Measurements from ENCODE around the gene KRT74. TPM values are rescaled to one million over a fixed set of nuclear protein-coding genes. Genes with fewer than 3 reads are reported as not detected.
"Not testable (repeated sequence)": the region's sequence is repeated elsewhere in the genome, so short reads cannot be mapped to it uniquely, and the experiment has no call there.

KRT74 gene
- total RNA-seq, 3 donors from 2014 or later, result not detected

GRCh38 chr12:52608161-52608560, 34.5 kb upstream of the KRT74 start:
- Mint-ChIP-seq H3K36me3 (ENCODE audit: insufficient read depth) (no peaks in the 10 kb centered on the region), H3K9me3 (no peaks in the 10 kb centered on the region), H3K4me3 (no peak overlapping the region), H3K27me3 (ENCODE audit: low read depth) (no peaks in the 10 kb centered on the region), H3K4me1 (ENCODE audit: low read depth) (peaks cover 89% of the 10 kb centered on the region)
- DNase-seq (no peak), ATAC-seq (no peak)

GRCh38 chr12:52607314-52607713, 33.7 kb upstream of the KRT74 start:
- Mint-ChIP-seq H3K4me1 (ENCODE audit: low read depth) (peaks cover 89% of the 10 kb centered on the region), H3K4me3 (no peak overlapping the region), H3K36me3 (ENCODE audit: insufficient read depth) (no peaks in the 10 kb centered on the region), H3K27me3 (ENCODE audit: low read depth) (no peaks in the 10 kb centered on the region), H3K9me3 (no peaks in the 10 kb centered on the region)
- no peak for DNase-seq
- no peak for ATAC-seq

- Mint-ChIP-seq H3K9me3 (no peaks in the 10 kb centered on the region), H3K4me1 (ENCODE audit: low read depth) (peaks cover 88% of the 10 kb centered on the region), H3K36me3 (ENCODE audit: insufficient read depth) (no peaks in the 10 kb centered on the region), H3K27me3 (ENCODE audit: low read depth) (peaks cover 1% of the 10 kb centered on the region), H3K4me3 (no peak overlapping the region)
- DNase-seq (no peak), ATAC-seq (no peak)
Observed at GRCh38 chr12:52606581-52607218, 33.1 kb upstream of the KRT74 start.

GRCh38 chr12:52606096-52606495, 32.5 kb upstream of the KRT74 start:
- no peak overlapping the region for H3K4me3 Mint-ChIP-seq
- peaks cover 83% of the 10 kb centered on the region for H3K4me1 Mint-ChIP-seq (ENCODE audit: low read depth)
- H3K36me3 Mint-ChIP-seq (ENCODE audit: insufficient read depth), result no peaks in the 10 kb centered on the region
- ATAC-seq (no peak), DNase-seq (no peak)
- no peaks in the 10 kb centered on the region for H3K9me3 Mint-ChIP-seq
- H3K27me3 Mint-ChIP-seq (ENCODE audit: low read depth), result peaks cover 3% of the 10 kb centered on the region

GRCh38 chr12:52605542-52605941, 31.9 kb upstream of the KRT74 start:
- H3K4me1 Mint-ChIP-seq (ENCODE audit: low read depth), result peaks cover 79% of the 10 kb centered on the region
- ATAC-seq (no peak), DNase-seq (no peak)
- no peaks in the 10 kb centered on the region for H3K9me3 Mint-ChIP-seq
- H3K36me3 Mint-ChIP-seq (ENCODE audit: insufficient read depth), result no peaks in the 10 kb centered on the region
- peaks cover 3% of the 10 kb centered on the region for H3K27me3 Mint-ChIP-seq (ENCODE audit: low read depth)
- no peak overlapping the region for H3K4me3 Mint-ChIP-seq

- Mint-ChIP-seq H3K4me3 (no peak overlapping the region), H3K9me3 (no peaks in the 10 kb centered on the region), H3K4me1 (ENCODE audit: low read depth) (peaks cover 73% of the 10 kb centered on the region), H3K27me3 (ENCODE audit: low read depth) (peaks cover 9% of the 10 kb centered on the region), H3K36me3 (ENCODE audit: insufficient read depth) (no peaks in the 10 kb centered on the region)
- peak in 1 of 2 donors; percentile 30 for ATAC-seq
- DNase-seq, result no peak
Observed at GRCh38 chr12:52604859-52605258, 31.2 kb upstream of the KRT74 start.

GRCh38 chr12:52603314-52603713, 29.7 kb upstream of the KRT74 start:
- Mint-ChIP-seq H3K4me1 (ENCODE audit: low read depth) (peaks cover 59% of the 10 kb centered on the region), H3K9me3 (no peaks in the 10 kb centered on the region), H3K27me3 (ENCODE audit: low read depth) (peaks cover 10% of the 10 kb centered on the region), H3K4me3 (no peak overlapping the region), H3K36me3 (ENCODE audit: insufficient read depth) (no peaks in the 10 kb centered on the region)
- DNase-seq (no peak), ATAC-seq (peak; percentile 77 to 78)

GRCh38 chr12:52602552-52602951, 28.9 kb upstream of the KRT74 start:
- Mint-ChIP-seq H3K36me3 (ENCODE audit: insufficient read depth) (no peaks in the 10 kb centered on the region), H3K4me1 (ENCODE audit: low read depth) (peaks cover 51% of the 10 kb centered on the region), H3K9me3 (no peaks in the 10 kb centered on the region), H3K4me3 (no peak overlapping the region), H3K27me3 (ENCODE audit: low read depth) (peaks cover 10% of the 10 kb centered on the region)
- DNase-seq (no peak), ATAC-seq (no peak)

GRCh38 chr12:52601671-52602070, 28.0 kb upstream of the KRT74 start:
- H3K4me1 Mint-ChIP-seq (ENCODE audit: low read depth), result peaks cover 43% of the 10 kb centered on the region
- H3K36me3 Mint-ChIP-seq (ENCODE audit: insufficient read depth), result no peaks in the 10 kb centered on the region
- H3K4me3 Mint-ChIP-seq, result no peak overlapping the region
- peaks cover 10% of the 10 kb centered on the region for H3K27me3 Mint-ChIP-seq (ENCODE audit: low read depth)
- DNase-seq, result no peak
- H3K9me3 Mint-ChIP-seq, result no peaks in the 10 kb centered on the region
- no peak for ATAC-seq

- H3K9me3 Mint-ChIP-seq, result no peaks in the 10 kb centered on the region
- H3K36me3 Mint-ChIP-seq (ENCODE audit: insufficient read depth), result no peaks in the 10 kb centered on the region
- H3K4me1 Mint-ChIP-seq (ENCODE audit: low read depth), result peaks cover 40% of the 10 kb centered on the region
- H3K4me3 Mint-ChIP-seq, result no peak within 1 kb of the TSS
- DNase-seq, result no peak
- ATAC-seq, result no peak
- H3K27me3 Mint-ChIP-seq (ENCODE audit: low read depth), result peaks cover 10% of the 10 kb centered on the region
Observed at GRCh38 chr12:52600941-52601481, 27.4 kb upstream of the KRT74 start, which contains the start of gene KRT72. Gene KRT72, minus strand, starts transcription at chr12:52601463. Its CDS starts 11 bp downstream, at chr12:52601452.

GRCh38 chr12:52600475-52600874, 26.8 kb upstream of the KRT74 start:
- Mint-ChIP-seq H3K27me3 (ENCODE audit: low read depth) (peaks cover 10% of the 10 kb centered on the region), H3K4me3 (no peak overlapping the region), H3K4me1 (ENCODE audit: low read depth) (peaks cover 35% of the 10 kb centered on the region), H3K9me3 (no peaks in the 10 kb centered on the region), H3K36me3 (ENCODE audit: insufficient read depth) (no peaks in the 10 kb centered on the region)
- DNase-seq (no peak), ATAC-seq (no peak)

- Mint-ChIP-seq H3K4me3 (no peak overlapping the region), H3K4me1 (ENCODE audit: low read depth) (peaks cover 32% of the 10 kb centered on the region), H3K9me3 (no peaks in the 10 kb centered on the region), H3K36me3 (ENCODE audit: insufficient read depth) (no peaks in the 10 kb centered on the region), H3K27me3 (ENCODE audit: low read depth) (peaks cover 10% of the 10 kb centered on the region)
- ATAC-seq, result no peak
- DNase-seq, result no peak
Observed at GRCh38 chr12:52600071-52600470, 26.4 kb upstream of the KRT74 start.

- DNase-seq (no peak), ATAC-seq (no peak)
- H3K4me1 Mint-ChIP-seq (ENCODE audit: low read depth), result peaks cover 22% of the 10 kb centered on the region
- H3K27me3 Mint-ChIP-seq (ENCODE audit: low read depth), result peaks cover 10% of the 10 kb centered on the region
- no peaks in the 10 kb centered on the region for H3K9me3 Mint-ChIP-seq
- H3K36me3 Mint-ChIP-seq (ENCODE audit: insufficient read depth), result no peaks in the 10 kb centered on the region
- H3K4me3 Mint-ChIP-seq, result no peak overlapping the region
Observed at GRCh38 chr12:52598966-52599365, 25.3 kb upstream of the KRT74 start.

GRCh38 chr12:52594237-52594636, 20.6 kb upstream of the KRT74 start:
- H3K36me3 Mint-ChIP-seq (ENCODE audit: insufficient read depth); DNase-seq; ATAC-seq; H3K4me3 Mint-ChIP-seq; H3K4me1 Mint-ChIP-seq (ENCODE audit: low read depth); H3K27me3 Mint-ChIP-seq (ENCODE audit: low read depth); H3K9me3 Mint-ChIP-seq: not testable (repeated sequence)

- Mint-ChIP-seq H3K4me1 (ENCODE audit: low read depth) (peaks cover 11% of the 10 kb centered on the region), H3K36me3 (ENCODE audit: insufficient read depth) (no peaks in the 10 kb centered on the region), H3K4me3 (no peak overlapping the region), H3K27me3 (ENCODE audit: low read depth) (no peaks in the 10 kb centered on the region), H3K9me3 (no peaks in the 10 kb centered on the region)
- DNase-seq, result no peak
- no peak for ATAC-seq
Observed at GRCh38 chr12:52591521-52591920, 17.9 kb upstream of the KRT74 start.

Data from activated T-cell treated with anti-CD3 and anti-CD28 coated beads, Interleukin-2, amount 50 U/mL, for 4 hours (primary cell).